Activated T-cell treated with anti-CD3 and anti-CD28 coated beads, Interleukin-2, amount 50 U/mL, for 72 hours (primary cell): Measurements from ENCODE around the gene RBM23. TPM values are rescaled to one million over a fixed set of nuclear protein-coding genes. Genes with fewer than 3 reads are reported as not detected.

Source experiments
- ATAC-seq, 2 donors: fragments of 150-1000 bp; cut with Tn5 transposase; replicated peaks in 1 of 2; 2 replicates each; pipeline ENCODE4 v1.10.0; 2021; ENCODE audit warnings: moderate library complexity in 2 of 2, mild to moderate bottlenecking in 1 of 2
- DNase-seq, 2 donors: peaks; one replicate each; pipeline ENCODE4 v3.0.0; 2021 to 2022; ENCODE audit warnings: mixed read lengths in 1 of 2
- H3K27ac Mint-ChIP-seq: one replicate; pipeline ENCODE4 v1.8.0; 2022; ENCODE audit warnings: mild to moderate bottlenecking, moderate library complexity, mixed read lengths
- H3K27me3 Mint-ChIP-seq: one replicate; pipeline ENCODE4 v1.8.0; 2022; ENCODE audit warnings: low read depth, mixed read lengths
- H3K36me3 Mint-ChIP-seq, 2 donors: one replicate each; pipeline ENCODE4 v1.8.0; 2022; ENCODE audit warnings: mixed read lengths in 2 of 2, mild to moderate bottlenecking in 1 of 2; ENCODE audit not compliant: insufficient read depth in 2 of 2
- H3K4me1 Mint-ChIP-seq: one replicate; pipeline ENCODE4 v1.8.0; 2022; ENCODE audit warnings: low read depth, mixed read lengths
- H3K4me3 Mint-ChIP-seq, 2 donors: one replicate each; pipeline ENCODE4 v1.8.0; 2022; ENCODE audit warnings: mild to moderate bottlenecking in 2 of 2, mixed read lengths in 2 of 2, moderate library complexity in 2 of 2
- H3K9me3 Mint-ChIP-seq, 2 donors: one replicate each; pipeline ENCODE4 v1.8.0; 2022; ENCODE audit warnings: mixed read lengths in 2 of 2
- total RNA-seq, 2 donors: library from RNA; stranded (reverse); gene quantifications; one replicate each; pipeline ENCODE4 v1.2.3, GENCODE V29; 2022

RBM23 gene
- total RNA-seq, 2 donors from 2014 or later: 69.5 to 77.5 TPM

- Mint-ChIP-seq H3K27ac (no peak overlapping the region), H3K9me3 (no peaks in the 10 kb centered on the region), H3K27me3 (peaks cover 13% of the 10 kb centered on the region), H3K4me1 (peaks cover 8% of the 10 kb centered on the region), H3K4me3 (no peak overlapping the region), H3K36me3 (no peaks in the 10 kb centered on the region)
- ATAC-seq: no peak
- no peak for DNase-seq
These were observed 72.1 kb downstream of the RBM23 start for GRCh38 chr14:22846811-22847307.

- Mint-ChIP-seq H3K27me3 (peaks cover 13% of the 10 kb centered on the region), H3K27ac (no peak overlapping the region), H3K4me1 (peaks cover 1% of the 10 kb centered on the region), H3K9me3 (no peaks in the 10 kb centered on the region), H3K36me3 (no peaks in the 10 kb centered on the region), H3K4me3 (no peak overlapping the region)
- no peak for DNase-seq
- ATAC-seq: no peak
These were observed 72.9 kb downstream of the RBM23 start for GRCh38 chr14:22845821-22846625.

DNA sequence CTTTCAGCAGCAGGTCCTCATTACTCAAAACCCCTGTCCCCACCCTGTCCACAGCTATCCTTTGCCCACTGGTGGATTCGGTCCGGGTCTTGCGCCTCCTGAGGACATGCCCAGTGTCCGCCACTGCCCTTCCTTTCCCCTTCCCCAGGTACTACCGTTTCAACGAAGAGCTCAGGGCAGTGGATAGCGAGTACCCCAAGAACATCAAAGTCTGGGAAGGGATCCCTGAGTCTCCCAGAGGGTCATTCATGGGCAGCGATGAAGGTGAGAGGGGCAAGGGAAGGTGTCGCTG is 73.9 kb downstream of the RBM23 start:
- no peaks in the 10 kb centered on the region for H3K36me3 Mint-ChIP-seq
- DNase-seq (no peak), ATAC-seq (no peak)

GRCh38 chr14:22844221-22845102 is 74.5 kb downstream of the RBM23 start:
- Mint-ChIP-seq H3K27me3 (peaks cover 13% of the 10 kb centered on the region), H3K4me3 (no peak overlapping the region), H3K27ac (no peak overlapping the region)

More for the DNA sequence above, 73.9 kb downstream of the RBM23 start:
- Mint-ChIP-seq H3K27ac (no peak overlapping the region), H3K9me3 (no peaks in the 10 kb centered on the region), H3K4me3 (no peak overlapping the region), H3K4me1 (no peaks in the 10 kb centered on the region), H3K27me3 (peaks cover 13% of the 10 kb centered on the region)

More at GRCh38 chr14:22844221-22845102, 74.5 kb downstream of the RBM23 start:
- Mint-ChIP-seq H3K9me3 (no peaks in the 10 kb centered on the region), H3K36me3 (no peaks in the 10 kb centered on the region), H3K4me1 (no peaks in the 10 kb centered on the region)
- ATAC-seq: no peak
- DNase-seq: no peak

Other genes with a start within 250 kb of the RBM23 start
- 100 to 1,000 TPM; 135 to 136 TPM for gene OXA1L, start 152.5 kb downstream of the RBM23 start, total RNA-seq
- 1 to 10 TPM in 1 of 2 donors, under 1 TPM in 1; 0.21 to 1.5 TPM for gene SLC7A7, start 103.7 kb downstream of the RBM23 start, total RNA-seq
- 10 to 100 TPM; 76.9 to 80.4 TPM for gene MRPL52, start 89.3 kb downstream of the RBM23 start, total RNA-seq
- 1 to 10 TPM; 1.4 to 6.8 TPM for gene MMP14, start 82.6 kb downstream of the RBM23 start, total RNA-seq
- 10 to 100 TPM; 66.5 to 78.4 TPM for gene LRP10, start 47.4 kb downstream of the RBM23 start, total RNA-seq
- gene REM2, start 35.9 kb downstream of the RBM23 start, total RNA-seq: 1 to 10 TPM; 4.6 to 4.7 TPM
- gene PRMT5, start 10.2 kb upstream of the RBM23 start, total RNA-seq: 10 to 100 TPM; 55.0 to 79.2 TPM
- 10 to 100 TPM; 82.0 to 90.9 TPM for gene HAUS4, start 37.9 kb upstream of the RBM23 start, total RNA-seq
- gene AJUBA, start 63.4 kb upstream of the RBM23 start, total RNA-seq: 1 to 10 TPM; 1.7 to 2.2 TPM
- gene C14orf93, start 91.0 kb upstream of the RBM23 start, total RNA-seq: 10 to 100 TPM; 13.5 to 15.2 TPM
- gene PSMB5, start 115.8 kb upstream of the RBM23 start, total RNA-seq: 10 to 100 TPM; 82.8 to 88.9 TPM
- not detected for gene PSMB11, start 123.1 kb upstream of the RBM23 start, total RNA-seq
- 1 to 10 TPM in 1 of 2 donors, under 1 TPM in 1; 0.82 to 1.5 TPM for gene CDH24, start 138.4 kb upstream of the RBM23 start, total RNA-seq
- gene ACIN1, start 176.0 kb upstream of the RBM23 start, total RNA-seq: 100 to 1,000 TPM; 162 to 188 TPM
- gene C14orf119, start 176.4 kb upstream of the RBM23 start, total RNA-seq: 10 to 100 TPM; 31.3 to 38.5 TPM
- gene CIROP, start 185.8 kb upstream of the RBM23 start, total RNA-seq: not detected
- under 1 TPM; 0.21 to 0.36 TPM for gene CEBPE, start 200.1 kb upstream of the RBM23 start, total RNA-seq